ENCODE results near the gene ACBD6. TPM values are rescaled to one million over a fixed set of nuclear protein-coding genes. Genes with fewer than 3 reads are reported as not detected.
"Not testable (repeated sequence)": the region's sequence is repeated elsewhere in the genome, so short reads cannot be mapped to it uniquely, and the experiment has no call there.

Gene ACBD6
- total RNA-seq, 1 donor from 2014 or later = 80.5 TPM

DNA sequence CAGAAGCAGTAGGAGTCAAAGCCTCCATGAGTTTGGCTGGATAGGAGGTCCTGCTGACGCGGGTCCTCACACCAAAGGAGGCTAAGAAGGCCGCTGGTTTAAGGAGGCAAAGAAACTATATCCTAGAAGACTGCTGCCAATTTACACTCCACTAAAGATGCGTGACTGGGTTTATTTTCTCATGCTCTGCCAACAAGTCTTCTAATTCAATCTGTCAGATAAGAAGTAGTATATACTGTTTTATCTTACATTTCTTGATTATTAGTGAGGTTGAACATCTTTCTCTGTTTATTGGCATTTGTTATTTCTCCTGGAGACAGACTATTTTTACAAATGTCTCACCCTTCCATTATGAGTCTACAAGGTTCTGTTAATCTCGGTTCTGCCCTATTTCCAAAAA, 34.1 kb downstream of the ACBD6 start:
- TF ChIP-seq, protein P1, sequence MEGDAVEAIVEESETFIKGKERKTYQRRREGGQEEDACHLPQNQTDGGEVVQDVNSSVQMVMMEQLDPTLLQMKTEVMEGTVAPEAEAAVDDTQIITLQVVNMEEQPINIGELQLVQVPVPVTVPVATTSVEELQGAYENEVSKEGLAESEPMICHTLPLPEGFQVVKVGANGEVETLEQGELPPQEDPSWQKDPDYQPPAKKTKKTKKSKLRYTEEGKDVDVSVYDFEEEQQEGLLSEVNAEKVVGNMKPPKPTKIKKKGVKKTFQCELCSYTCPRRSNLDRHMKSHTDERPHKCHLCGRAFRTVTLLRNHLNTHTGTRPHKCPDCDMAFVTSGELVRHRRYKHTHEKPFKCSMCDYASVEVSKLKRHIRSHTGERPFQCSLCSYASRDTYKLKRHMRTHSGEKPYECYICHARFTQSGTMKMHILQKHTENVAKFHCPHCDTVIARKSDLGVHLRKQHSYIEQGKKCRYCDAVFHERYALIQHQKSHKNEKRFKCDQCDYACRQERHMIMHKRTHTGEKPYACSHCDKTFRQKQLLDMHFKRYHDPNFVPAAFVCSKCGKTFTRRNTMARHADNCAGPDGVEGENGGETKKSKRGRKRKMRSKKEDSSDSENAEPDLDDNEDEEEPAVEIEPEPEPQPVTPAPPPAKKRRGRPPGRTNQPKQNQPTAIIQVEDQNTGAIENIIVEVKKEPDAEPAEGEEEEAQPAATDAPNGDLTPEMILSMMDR (IDR thresholded peaks at IDR 0.05; ENCODE audit: unreplicated experiment) = no peak
- Mint-ChIP-seq H3K27ac (no peak overlapping the region), H3K9me3 (peaks cover 24% of the 10 kb centered on the region), H3K4me1 (no peaks in the 10 kb centered on the region), H3K27me3 (ENCODE audit: low read depth) (no peaks in the 10 kb centered on the region), H3K4me3 (no peak overlapping the region), H3K36me3 (peaks cover 44% of the 10 kb centered on the region)
- no peak for DNase-seq (ENCODE audit: low spot score in 2 of 2, unreplicated experiment in 2 of 2)

DNA sequence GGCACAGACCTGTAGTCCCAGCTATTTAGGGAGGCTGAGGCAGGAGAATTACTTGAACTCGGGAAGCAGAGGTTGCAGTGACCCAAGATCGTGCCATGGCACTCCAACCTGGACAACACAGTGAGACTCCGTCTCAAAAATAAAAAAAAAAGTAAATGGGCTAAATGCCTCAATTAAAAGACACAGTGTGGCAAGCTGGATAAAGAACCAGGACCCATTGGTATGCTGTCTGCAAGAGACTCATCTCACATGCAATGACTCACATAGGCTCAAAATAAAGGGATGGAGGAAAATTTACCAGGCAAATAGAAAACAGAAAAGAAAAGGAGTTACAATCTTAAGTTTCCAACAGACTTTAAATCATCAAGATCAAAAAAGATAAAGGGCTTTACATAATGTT, 40.3 kb downstream of the ACBD6 start:
- Mint-ChIP-seq H3K4me3 (no peak overlapping the region), H3K36me3 (peaks cover 57% of the 10 kb centered on the region), H3K27ac (no peak overlapping the region), H3K4me1 (no peaks in the 10 kb centered on the region), H3K9me3 (peaks cover 50% of the 10 kb centered on the region), H3K27me3 (ENCODE audit: low read depth) (no peaks in the 10 kb centered on the region)
- TF ChIP-seq, protein P1 (IDR thresholded peaks at IDR 0.05; ENCODE audit: unreplicated experiment) = no peak
- no peak for DNase-seq (ENCODE audit: low spot score in 2 of 2, unreplicated experiment in 2 of 2)

DNA sequence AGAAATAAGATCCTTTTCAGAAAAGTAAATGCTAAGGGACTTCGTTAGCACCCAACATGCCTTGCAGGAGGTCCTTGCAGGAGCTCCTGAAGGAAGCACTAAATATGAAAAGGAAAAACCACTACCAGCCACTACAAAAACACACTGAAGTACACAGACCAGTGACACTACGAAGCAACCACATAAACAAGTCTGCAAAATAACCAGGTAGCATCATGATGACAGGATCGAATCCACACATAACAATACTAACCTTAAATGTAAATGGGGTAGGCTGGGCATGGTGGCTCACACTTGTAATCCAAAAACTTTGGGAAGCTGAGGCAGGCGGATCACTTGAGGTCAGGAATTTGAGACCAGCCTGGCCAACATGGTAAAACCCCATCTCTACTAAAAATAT, 40.7 kb downstream of the ACBD6 start:
- not testable (repeated sequence) for H3K27me3 Mint-ChIP-seq (ENCODE audit: low read depth); H3K4me1 Mint-ChIP-seq; H3K4me3 Mint-ChIP-seq; H3K27ac Mint-ChIP-seq; DNase-seq (ENCODE audit: low spot score in 2 of 2, unreplicated experiment in 2 of 2)
- H3K36me3 Mint-ChIP-seq = peaks cover 58% of the 10 kb centered on the region
- peaks cover 50% of the 10 kb centered on the region for H3K9me3 Mint-ChIP-seq

DNA sequence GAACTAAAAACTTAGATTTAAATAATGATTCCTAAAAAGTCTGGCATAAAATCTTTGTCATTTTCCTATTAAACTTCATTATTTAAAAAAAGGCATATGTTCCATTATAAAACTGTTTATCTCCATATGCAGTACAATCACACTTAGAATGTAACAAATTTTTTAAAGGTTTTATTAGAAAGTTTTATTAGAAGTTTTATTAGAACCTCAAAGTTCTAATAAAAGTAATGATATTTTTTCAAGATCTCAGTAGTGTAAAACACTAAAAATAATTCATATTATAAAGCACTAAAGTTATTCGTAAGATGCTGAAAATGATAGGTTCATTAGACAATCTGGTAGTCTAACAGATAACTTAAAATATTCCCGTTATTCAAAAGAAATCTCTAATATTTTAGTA, 43.6 kb downstream of the ACBD6 start:
- H3K9me3 Mint-ChIP-seq = peaks cover 45% of the 10 kb centered on the region
- TF ChIP-seq, protein P1 (IDR thresholded peaks at IDR 0.05; ENCODE audit: unreplicated experiment) = no peak
- H3K4me1 Mint-ChIP-seq = no peaks in the 10 kb centered on the region
- H3K27ac Mint-ChIP-seq = no peak overlapping the region
- DNase-seq (ENCODE audit: low spot score in 2 of 2, unreplicated experiment in 2 of 2) = no peak
- H3K27me3 Mint-ChIP-seq (ENCODE audit: low read depth) = no peaks in the 10 kb centered on the region
- peaks cover 58% of the 10 kb centered on the region for H3K36me3 Mint-ChIP-seq
- H3K4me3 Mint-ChIP-seq = no peak overlapping the region

DNA sequence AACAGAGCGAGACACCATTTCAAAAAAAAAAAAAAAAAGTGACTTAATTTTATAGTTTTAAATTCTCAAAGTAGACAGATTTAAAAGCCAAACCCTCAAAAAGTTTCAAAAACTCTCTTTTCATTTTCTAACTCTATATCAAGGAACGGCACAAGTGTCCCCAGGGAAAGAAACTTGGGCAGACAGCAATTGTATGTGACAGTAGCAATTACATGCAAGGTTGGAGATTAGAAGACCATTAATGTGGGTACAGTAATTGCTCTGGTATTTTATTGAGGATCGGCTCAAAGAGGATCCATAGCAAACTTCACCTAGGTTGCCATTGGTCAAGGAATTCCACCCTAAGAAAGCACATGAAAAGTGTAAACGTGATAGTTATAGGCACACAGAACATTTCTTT, 46.2 kb downstream of the ACBD6 start:
- DNase-seq (ENCODE audit: low spot score in 2 of 2, unreplicated experiment in 2 of 2) = no peak
- peaks cover 42% of the 10 kb centered on the region for H3K9me3 Mint-ChIP-seq

DNA sequence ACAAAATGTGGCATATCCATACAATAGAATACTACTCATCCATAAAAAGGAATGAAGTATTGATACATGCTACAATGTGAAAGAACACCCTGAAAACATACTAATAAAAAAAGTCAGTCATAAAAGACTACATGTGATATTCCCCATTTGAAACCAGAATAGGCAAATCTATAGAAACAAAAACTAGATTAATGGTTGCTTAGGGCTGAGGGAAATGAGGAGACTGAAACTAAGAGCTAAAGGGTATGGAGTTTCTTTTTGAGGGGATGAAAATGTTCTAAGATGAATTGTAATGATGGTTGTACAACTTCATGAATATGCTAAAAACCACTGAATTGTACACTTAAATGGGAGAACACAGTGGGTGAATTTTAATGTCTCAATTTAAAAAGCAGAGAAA, 50.9 kb downstream of the ACBD6 start:
- H3K9me3 Mint-ChIP-seq = peaks cover 41% of the 10 kb centered on the region
- peaks cover 54% of the 10 kb centered on the region for H3K36me3 Mint-ChIP-seq
- no peaks in the 10 kb centered on the region for H3K27me3 Mint-ChIP-seq (ENCODE audit: low read depth)
- TF ChIP-seq, protein P1 (IDR thresholded peaks at IDR 0.05; ENCODE audit: unreplicated experiment) = no peak
- no peaks in the 10 kb centered on the region for H3K4me1 Mint-ChIP-seq
- no peak for DNase-seq (ENCODE audit: low spot score in 2 of 2, unreplicated experiment in 2 of 2)
- H3K27ac Mint-ChIP-seq = no peak overlapping the region
- H3K4me3 Mint-ChIP-seq = no peak overlapping the region

More for the DNA sequence above, 46.2 kb downstream of the ACBD6 start:
- Mint-ChIP-seq H3K27ac (no peak overlapping the region), H3K4me3 (no peak overlapping the region), H3K4me1 (no peaks in the 10 kb centered on the region), H3K27me3 (ENCODE audit: low read depth) (no peaks in the 10 kb centered on the region), H3K36me3 (peaks cover 59% of the 10 kb centered on the region)
- TF ChIP-seq, protein P1 (IDR thresholded peaks at IDR 0.05; ENCODE audit: unreplicated experiment) = no peak
